HG02588 (cell line): ENCODE results near the gene SPTAN1.
"Not testable (repeated sequence)": the region's sequence is repeated elsewhere in the genome, so short reads cannot be mapped to it uniquely, and the experiment has no call there.

Source experiments
- ATAC-seq: cut with Tn5 transposase; IDR thresholded peaks from one replicate; pipeline ENCODE4 v1.9.1; 2021; ENCODE audit warnings: mild to moderate bottlenecking, moderate library complexity; ENCODE audit not compliant: unreplicated experiment

Gene SPTAN1

GRCh38 chr9:128552153-128552743 lies at the start of gene SPTAN1:
Gene SPTAN1 (plus strand): TSS chr9:128552587. CDS start chr9:128566741, 14,154 bp downstream.
- ATAC-seq, result peak; percentile 68

GRCh38 chr9:128503415-128503825 lies 49.0 kb upstream of the SPTAN1 start:
- ATAC-seq, result not testable (repeated sequence)

- no peak for ATAC-seq
These were observed 48.5 kb upstream of the SPTAN1 start for GRCh38 chr9:128503870-128504269.

DNA sequence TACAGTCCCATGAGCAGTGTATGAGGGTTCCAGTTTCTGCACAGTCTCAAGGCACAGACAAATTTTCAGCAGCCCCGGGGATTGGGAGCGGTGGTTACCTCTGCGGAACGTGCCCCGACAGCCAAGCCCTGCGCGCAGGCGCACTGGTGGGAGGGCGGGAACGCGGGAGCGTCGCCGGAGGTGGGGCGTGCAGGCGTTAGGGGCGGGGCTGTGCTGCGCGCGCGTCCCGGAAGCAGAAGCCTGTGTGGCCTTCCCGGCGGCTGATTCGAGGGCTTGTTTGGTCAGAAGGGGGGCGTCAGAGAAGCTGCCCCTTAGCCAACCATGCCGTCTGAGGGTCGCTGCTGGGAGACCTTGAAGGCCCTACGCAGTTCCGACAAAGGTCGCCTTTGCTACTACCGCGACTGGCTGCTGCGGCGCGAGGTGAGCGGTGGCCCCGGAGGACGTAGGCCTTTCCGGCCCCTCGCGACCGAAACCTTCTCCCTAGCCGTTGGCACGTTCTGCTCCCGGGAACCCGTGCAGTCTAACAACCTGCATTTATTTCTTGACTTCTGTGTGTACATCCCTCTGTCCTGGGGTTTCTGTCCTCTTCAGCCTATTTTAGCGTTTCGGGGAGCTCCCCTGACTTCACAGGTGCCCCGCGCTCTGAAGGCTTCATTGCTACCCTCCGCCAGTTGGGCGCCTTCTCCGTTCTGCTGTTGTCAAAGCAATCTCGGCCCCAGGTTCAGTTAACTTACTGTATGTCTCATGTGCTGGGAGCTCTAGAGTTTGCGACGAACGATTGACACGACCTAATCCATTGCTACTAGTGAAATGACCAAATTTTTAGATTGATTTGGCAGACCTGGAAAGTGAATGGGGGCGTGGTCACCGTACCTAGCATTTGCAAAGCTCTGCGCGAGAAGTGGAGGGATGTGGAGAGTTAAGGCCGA lies 47.6 kb upstream of the SPTAN1 start, which contains the start of gene GLE1:
Gene GLE1 (plus strand): TSS at position 235 of the 929 bp plus-strand sequence. CDS start 87 bp downstream, at position 322.
- ATAC-seq, result peak; percentile 77

GRCh38 chr9:128505414-128505765 lies 47.0 kb upstream of the SPTAN1 start:
- no peak for ATAC-seq

DNA sequence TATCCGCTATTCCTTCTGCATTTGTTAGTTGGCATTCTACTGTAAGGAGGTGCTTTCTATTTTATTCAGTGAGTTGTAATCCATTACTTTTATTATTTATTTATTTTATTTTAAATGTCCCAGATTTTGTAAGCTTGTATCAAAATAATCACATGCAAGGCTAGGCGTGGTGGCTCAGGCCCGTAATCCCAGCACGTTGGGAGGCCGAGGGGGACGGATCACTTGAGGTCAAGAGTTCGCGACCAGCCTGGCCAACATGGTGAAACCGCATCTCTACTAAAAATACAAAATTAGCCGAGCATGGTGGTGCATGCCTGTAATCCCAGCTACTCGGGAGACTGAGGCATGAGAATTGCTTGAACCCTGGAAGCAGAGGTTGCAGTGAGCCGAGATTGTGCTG lies 46.5 kb upstream of the SPTAN1 start:
- not testable (repeated sequence) for ATAC-seq

DNA sequence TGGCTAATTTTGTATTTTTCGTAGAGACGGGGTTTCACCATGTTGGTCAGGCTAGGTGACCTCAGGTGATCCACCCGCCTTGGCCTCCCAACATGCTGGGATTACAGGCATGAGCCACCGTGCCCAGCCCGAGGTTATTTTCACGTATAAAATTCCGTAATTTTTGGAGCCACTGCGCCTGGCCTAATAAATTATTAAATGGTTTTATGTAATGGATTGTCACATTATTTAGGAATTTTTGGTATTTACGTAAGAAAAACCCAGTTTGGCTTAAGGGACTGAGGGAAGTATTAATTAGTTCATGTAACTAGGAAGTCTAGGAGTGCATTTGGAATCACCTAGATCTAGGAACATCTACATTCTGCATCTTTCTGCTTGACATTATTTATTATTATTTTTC lies 39.6 kb upstream of the SPTAN1 start:
- no peak for ATAC-seq

- no peak for ATAC-seq
These were observed 30.4 kb upstream of the SPTAN1 start for GRCh38 chr9:128521956-128522355.

- ATAC-seq, result no peak
These were observed 29.0 kb upstream of the SPTAN1 start for GRCh38 chr9:128523199-128523925.

GRCh38 chr9:128526720-128527119 lies 25.7 kb upstream of the SPTAN1 start:
- ATAC-seq, result no peak

- no peak for ATAC-seq
These were observed 23.8 kb upstream of the SPTAN1 start for GRCh38 chr9:128528445-128529160.

DNA sequence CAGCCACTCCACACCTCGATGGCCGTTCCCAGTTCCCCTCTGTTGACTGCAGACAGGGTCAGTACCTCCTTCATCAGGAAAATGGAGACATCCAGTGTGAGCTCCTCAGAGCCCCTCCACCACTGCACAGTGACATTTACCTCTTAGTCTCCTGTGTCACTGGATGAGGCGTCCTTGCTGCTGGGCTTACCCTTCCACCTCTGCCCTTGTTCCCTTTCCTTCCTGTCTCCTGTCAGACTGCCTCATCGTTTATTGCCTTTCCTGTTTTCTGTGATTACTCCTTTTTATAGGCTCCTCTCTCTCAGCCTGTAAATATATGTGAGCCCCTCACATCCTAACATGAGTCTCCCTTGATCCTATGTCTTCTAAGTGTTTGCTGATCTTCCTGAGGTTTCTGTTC lies 23.2 kb upstream of the SPTAN1 start:
- no peak for ATAC-seq

DNA sequence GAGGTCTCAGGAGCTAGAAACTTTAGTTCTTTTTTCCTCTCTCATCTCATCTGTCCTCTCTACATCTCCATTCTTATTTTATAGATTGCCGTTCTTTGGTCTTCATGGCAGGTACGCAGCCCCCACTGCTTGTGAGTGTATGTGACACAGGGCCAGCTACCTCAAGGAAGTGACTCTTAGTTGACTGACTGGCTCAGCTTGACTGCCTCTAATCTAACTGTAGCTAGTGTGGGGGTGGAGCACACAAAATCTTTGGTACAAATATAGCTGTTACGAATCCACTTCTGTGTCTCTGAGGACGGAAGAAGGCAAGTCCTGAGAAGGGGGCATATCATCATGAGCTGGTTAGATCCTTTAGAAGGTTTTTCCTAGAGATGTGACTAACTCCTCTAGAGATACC lies 19.8 kb upstream of the SPTAN1 start:
- no peak for ATAC-seq

DNA sequence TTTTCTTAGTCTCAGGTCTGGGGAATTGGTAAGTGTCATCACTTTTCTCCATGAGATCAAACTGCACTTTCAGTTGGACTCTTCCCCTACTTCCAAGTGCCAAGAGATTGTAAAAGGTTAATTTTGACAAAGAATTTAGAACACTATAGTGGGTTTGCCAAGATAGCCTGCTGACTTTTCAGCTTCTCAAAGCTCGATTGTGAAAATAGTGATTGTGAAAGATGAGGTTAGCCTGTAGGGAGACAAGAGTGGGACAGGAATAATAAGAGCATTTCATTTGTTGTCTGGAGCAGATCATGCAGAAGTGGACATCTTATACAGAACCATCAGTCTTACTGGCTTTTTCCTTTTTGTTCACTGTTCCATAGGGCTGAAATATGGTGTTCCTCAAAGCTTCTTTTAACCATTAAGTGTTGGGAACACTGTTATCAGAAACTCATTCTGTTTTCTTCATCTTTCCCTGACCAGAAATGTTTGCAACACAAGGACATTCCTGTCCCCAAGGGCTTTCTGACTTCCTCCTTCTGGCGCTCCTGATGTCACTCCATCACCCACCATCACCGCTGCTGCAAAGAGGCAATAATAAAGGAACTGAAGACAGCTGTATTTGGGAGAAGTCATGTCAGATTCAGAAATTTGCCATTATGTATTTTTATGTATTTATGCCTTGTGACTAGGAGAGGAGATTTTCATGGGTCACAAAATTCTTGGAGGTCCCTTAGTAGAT lies 11.6 kb upstream of the SPTAN1 start:
- no peak for ATAC-seq

- no peak for ATAC-seq
These were observed 5.9 kb upstream of the SPTAN1 start for GRCh38 chr9:128546504-128546903.

DNA sequence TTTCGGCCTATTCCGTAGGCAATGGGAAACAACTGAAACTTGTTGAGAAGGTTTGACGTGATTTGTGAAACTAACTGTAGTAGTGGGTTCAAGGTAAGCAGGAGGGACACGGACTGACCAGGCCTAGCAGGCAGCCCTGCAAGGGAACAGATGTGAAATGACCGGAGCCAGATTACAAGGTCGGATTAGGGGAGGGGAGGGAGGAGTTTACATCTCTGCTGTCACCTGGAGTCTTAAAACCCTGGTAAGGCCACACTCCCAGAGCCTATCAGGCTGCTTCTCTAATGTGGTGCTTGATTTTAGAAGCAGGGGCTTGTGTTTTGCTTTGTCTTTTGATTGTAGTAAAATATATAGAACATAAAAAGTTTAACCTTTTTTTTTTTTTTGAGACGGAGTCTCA lies 3.5 kb upstream of the SPTAN1 start:
- no peak for ATAC-seq

DNA sequence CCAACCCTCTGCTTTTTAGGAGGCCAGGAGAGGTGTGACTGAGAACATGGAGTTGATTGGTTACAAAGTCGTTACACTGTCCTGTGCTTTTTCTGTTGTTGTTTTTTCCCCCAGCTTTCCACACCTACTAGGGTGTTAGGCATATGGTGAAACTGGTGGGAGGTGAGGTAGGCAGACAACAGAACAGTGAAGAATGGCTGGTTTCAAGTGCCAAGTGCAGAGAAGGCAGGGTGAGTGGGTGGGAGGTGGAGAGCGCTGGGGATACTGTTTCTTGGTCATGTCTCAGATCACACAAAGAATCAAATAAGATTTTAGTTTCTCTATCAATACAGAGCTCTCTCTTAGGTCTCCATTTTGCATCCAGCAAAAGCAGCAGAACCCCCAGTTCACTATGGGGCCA lies 2.2 kb upstream of the SPTAN1 start:
- ATAC-seq, result no peak

DNA sequence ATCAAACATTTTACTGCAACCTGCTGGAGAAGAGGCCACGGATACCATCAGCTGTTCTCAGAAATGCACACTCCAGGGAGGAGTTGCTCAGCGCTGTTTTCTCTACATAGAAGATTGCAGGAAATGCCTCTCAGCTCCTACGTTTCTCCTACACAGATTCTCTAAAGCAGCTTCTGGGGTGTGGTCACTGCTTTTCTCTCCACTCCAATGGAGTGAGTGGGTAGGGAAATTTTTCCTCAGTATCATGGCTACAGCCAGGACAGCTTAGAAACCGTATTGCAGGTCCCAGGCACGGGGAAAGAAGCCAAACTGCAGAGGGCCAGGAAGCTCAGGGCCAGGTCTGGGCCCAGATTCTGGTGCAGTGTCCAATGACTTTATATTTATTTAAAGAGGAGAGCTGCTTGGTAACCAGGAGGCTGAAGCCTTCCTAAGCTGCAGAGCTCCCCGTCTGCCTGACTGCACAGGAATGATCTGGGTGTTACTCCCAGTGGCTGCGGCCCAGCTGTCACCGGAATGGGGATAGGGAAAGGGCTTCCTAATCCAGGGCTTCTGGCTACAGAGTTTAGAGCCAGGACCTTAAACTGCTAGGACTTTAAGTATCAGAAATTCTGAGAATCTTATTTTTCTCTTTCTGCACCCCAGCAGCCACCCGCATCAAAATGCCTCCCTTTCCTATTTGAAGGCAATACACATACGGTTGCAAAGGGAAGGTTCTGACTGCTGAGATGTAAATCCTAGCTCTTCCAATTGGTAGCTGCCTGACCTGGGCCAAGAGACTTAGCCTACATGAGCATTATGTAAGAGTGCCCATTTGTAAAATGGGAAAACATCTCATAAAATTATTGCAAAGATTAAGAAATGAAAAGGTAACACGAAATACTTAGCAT lies 1.4 kb upstream of the SPTAN1 start:
- ATAC-seq, result no peak

- ATAC-seq, result no peak
These were observed 682 bp upstream of the SPTAN1 start for GRCh38 chr9:128551657-128552152.
